A673 (cell line): ENCODE results near the gene RPRD1B.

Experiments used
- CTCF ChIP-seq: fragments of 300-800, 200-600 bp; sonication (generic); conservative IDR thresholded peaks from 2 replicates; pipeline ENCODE4 v1.5.1; 2017; ENCODE audit warnings: low read depth, mild to moderate bottlenecking, antibody characterized with exemption, low read length, moderate library complexity, mixed read lengths
- EZH2 ChIP-seq: fragments of 200-600 bp; sonication (generic); IDR thresholded peaks from 2 replicates; pipeline ENCODE4 v1.6.1; 2017; ENCODE audit warnings: borderline replicate concordance, low read depth, mild to moderate bottlenecking, mixed read lengths, antibody characterized with exemption, low read length; ENCODE audit not compliant: poor library complexity, severe bottlenecking

- TF ChIP-seq CTCF: no peak
- no peak for TF ChIP-seq EZH2
Measured at GRCh38 chr20:38046572-38046971, 13.0 kb downstream of the RPRD1B start.
